HG02981 (cell line): Measurements from ENCODE around the gene WNT3.

Experiments used
- ATAC-seq: cut with Tn5 transposase; IDR thresholded peaks from one replicate; pipeline ENCODE4 v1.9.1; 2021; ENCODE audit warnings: mild to moderate bottlenecking, moderate library complexity; ENCODE audit not compliant: unreplicated experiment

The WNT3 gene

DNA sequence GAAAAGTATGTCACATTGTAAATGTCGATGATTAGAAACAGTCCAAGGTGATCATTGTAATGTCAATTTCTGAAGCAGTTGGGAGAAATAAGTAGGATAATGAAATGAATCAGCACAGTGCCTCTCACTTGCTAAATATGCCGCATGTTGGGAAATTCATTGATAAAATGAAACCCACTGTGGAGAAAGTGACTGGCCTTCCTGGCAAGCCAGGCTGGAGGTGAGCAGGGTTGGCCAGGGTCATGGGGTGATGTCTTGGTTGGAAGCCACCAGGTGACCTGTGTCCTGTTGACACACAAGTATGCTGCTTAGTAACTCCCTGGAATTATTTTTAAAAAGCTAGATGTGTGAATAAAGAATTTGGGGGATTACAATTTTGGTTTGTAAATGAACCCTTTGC lies 18.0 kb upstream of the WNT3 start:
- ATAC-seq, result no peak

DNA sequence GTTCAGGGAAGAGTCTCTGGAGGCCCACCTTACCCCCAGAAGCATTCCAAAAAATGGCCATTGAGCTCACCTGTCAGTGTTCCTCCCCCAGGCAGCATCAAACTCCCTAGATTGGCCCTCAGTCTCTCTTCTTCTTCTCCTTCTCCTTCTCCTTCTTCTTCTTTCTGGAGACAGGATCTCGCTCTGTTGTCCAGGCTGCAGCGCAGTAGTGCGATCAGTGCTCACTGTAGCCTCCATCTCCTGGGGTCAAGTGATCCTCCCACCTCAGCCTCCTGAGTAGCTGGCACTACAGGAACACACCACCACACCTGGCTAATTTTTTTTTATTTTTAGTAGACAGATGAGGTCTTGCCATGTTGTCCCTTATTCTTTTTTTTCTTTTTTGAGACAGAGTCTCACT lies 16.4 kb upstream of the WNT3 start:
- ATAC-seq, result no peak

GRCh38 chr17:46833840-46834208 lies 15.3 kb upstream of the WNT3 start:
- no peak for ATAC-seq

DNA sequence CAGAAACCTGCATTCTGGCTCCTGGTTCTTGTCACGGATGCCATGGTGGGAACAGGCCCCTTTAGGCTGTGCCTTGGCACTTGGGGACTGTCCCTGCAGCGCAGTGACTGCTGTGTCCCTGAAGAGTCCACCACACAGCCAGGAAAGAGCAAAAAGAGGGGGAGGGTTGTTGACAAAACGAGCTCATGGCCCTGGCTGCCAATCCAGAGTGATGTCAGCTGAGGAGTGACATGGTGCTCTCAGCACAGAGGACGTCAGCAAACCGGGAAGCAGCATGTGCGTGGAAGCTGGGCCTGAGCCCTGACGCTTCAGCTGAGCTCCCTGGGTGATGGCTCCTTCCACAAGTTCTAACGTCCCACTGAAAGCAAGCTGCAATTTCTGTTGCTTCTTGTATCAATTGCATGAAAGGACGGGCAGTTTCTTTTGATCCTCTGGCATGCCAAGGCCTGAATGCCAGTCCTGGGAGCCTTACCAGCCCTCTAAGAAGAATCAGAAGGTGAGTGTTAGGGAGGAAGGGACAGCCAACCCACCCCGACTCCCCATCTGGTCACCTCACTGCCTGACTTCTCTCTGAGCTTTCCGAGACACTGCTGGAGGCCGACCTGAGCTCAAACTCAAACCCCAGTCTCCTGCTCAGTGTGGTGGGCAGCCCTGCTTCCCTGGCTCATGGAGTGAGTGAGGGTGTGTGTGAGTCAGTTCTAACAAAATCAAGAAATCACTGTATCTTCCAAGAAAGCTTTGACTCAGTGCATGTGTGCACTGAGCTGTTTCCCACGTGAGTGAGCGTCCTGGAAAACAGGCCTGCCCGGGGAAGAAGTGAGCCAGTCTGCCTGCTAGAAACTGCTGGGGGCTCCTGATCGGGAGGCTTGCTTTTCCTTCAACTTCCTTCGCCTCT lies 14.7 kb upstream of the WNT3 start:
- no peak for ATAC-seq

- no peak for ATAC-seq
These were observed 13.9 kb upstream of the WNT3 start for GRCh38 chr17:46832331-46832821.

DNA sequence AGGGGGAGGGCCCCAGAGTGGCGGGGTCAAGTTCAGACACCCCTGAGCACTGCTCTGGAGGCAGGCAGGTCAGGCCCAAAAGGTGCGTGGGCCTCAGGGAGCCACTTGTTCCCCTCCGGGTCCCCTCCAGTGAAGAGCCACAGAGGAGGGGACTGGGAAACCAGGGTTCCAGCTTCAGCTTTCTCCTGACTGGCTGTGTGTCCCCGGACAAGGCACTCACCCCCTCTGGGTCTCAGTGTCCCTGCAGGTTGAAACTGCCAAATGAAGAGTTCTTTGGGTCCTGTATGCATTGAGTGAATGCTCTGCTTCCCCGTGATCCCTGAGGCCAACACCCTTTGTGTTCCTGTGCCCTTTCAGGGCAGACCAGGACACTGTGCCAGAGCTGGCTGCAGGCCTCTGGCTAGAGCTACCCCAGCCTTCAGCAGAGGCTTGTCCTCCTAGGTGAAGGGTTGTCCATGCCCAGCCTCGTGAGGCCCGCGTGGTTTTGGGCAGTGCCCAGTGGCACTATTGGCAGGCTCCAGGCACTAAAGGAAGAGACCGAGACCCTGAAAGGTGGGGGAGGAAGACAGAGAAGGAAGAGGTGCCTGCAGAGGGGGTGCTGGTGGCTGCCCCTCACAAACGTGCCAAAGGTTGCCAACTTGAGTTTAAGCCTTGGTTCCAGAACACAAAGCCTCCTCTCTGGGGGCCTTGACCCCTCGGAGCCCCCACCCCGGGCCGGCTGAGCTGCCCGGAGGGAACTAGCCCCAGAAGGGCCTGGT lies 13.3 kb upstream of the WNT3 start:
- ATAC-seq, result no peak

DNA sequence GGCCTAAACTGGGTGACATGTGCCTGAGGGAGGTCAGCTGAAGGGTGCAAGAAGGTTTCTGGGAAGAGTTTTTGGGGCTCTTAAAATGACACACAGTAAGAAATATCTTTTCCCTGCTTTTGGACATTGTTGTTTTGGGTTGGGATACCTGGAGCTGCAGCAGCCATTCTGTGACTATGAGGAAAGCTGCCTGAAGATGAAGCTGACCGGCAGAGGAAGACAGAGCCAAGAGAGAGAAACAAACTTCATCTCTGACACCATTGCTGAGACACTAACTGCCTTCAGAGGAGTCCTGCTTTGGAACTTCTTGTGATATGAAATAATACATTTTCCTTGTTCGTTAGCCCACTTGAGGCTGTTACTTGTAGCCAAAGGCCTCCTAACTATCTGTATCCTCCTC lies 8.8 kb upstream of the WNT3 start:
- ATAC-seq, result no peak

DNA sequence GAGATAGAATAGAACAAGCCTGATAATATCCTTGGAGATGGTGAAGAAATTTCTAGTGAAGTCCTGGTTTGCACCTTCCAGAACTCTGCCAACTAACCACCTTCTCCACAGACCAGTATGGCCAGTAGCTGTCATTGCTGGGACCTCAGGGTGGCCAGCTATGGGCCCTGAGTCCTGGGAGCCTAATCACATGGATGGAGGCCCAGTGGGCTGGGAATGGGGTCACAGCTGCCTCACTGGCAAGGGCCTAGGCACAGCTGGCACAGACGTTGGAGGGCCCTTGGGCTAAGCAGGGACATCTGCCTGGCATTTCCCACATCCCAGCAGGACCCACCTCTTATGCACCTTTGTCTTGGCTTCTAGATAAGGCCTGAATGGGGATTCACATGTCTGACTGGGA lies 7.6 kb upstream of the WNT3 start:
- no peak for ATAC-seq

DNA sequence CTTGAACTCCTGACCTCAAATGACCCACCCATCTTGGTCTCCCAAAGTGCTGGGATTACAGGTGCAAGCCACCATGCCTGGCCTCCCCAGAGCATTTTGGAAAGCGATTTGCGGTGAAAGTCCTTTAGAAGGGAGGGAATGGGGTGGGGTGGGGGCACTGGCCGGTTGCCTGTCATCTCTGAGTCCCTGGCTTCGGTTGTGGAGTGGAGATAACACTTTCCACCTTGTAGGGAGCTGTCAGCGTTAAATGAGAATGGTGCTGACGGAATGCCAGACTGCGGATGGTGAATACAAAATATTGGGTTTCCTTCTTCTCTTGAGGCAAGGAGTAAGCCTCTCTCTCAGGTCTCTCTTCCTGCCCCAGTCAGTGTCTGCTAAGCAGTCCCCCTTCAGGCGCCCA lies 5.2 kb upstream of the WNT3 start:
- no peak for ATAC-seq

- ATAC-seq, result no peak
These were observed 4.0 kb upstream of the WNT3 start for GRCh38 chr17:46822388-46822921.

GRCh38 chr17:46821482-46822387 lies 3.2 kb upstream of the WNT3 start:
- no peak for ATAC-seq

- ATAC-seq, result no peak
These were observed 2.3 kb upstream of the WNT3 start for GRCh38 chr17:46820592-46821450.

- no peak for ATAC-seq
These were observed 1.4 kb upstream of the WNT3 start for GRCh38 chr17:46819906-46820351.

- no peak for ATAC-seq
These were observed 702 bp upstream of the WNT3 start for GRCh38 chr17:46818929-46819859.

- no peak for ATAC-seq
These were observed 637 bp downstream of the WNT3 start for GRCh38 chr17:46817901-46818209.

DNA sequence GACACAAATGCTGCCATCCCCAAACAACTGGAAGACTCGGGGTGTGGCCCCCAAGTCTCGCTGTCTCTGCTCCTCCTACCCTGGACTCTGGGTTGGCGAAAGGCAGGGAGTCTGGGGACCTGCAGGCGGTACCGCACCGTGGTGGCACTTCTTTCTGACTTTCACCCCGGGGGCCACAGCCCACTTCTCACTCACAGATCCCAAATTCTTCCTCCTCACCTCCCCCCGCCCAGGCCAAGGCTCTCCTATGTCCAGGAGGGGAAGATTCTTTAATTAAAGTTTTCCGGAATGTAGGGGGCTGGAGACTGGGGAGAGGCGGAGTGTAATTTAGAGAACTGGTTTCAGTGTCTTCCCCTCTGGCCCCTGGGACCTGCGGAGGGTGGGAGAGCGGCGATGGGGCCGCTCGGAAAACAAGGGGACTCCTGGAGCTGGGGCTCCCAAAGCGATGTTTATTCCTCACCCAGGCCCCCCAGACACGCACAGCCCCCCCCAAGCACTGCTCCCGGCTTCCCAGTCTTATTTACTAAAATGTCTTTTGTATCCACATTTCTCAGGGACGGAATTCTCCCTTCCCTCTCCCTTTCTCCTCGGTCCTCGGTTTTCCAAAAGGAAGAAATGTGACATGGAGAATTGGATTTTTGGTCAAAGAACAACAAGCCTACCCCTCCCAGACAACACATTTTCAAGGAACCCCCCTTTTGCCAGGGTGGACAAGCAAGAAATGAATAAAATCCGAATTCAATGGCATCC lies 1.2 kb downstream of the WNT3 start:
- ATAC-seq, result no peak

DNA sequence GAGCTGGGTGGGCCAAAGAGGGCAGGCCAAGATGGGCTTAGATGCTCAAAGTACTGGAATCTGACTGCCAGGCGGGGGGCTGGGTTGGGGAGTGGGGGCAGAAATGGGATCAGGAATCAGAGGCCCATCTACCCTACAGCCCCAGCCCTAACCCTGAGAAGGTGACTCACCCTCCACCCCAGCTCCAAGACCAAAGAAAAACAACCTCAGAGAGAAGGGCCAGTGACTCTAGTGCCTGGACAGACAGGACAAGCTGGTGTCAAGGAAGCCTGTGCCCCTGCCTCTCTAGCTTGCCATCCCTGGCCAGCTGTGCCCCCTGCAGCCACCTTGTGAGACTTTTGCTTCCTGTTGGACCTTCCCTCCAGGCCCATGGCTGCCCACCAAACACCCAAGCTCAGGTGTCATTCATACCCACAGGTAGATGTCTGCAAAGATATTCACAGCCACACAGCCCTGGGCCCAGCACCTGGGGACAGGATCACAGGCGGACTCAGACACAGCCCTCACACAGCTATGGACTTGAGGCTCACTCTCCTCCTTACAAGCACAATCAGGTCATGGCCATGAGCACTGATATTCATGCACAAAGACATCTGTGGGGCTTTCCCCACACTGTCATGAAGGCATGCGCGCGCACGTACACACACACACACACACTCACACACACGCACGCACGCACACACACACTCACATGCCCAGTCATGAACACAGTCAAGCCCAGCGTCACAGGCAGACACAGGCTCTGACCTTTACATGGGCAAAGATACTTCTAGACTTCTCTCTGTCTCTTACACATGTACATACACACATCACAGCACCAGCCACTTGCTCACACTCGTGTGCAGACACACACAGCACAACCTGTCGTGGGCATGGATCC lies 2.8 kb downstream of the WNT3 start:
- no peak for ATAC-seq
